AG04450 (cell line): ENCODE results near the gene MT2A. TPM values are rescaled to one million over a fixed set of nuclear protein-coding genes. Genes with fewer than 3 reads are reported as not detected.
A peak's percentile ranks its signal among the peaks of the same experiment; 100 is the strongest.

Experiments used
- CTCF ChIA-PET: fragments of 300-600, 350-600 bp; formaldehyde crosslinking; extraction: SDS; loops from one replicate; lab custom pipeline; 2022; ENCODE audit warnings: antibody characterized with exemption, inconsistent platforms; lab: Charles Lee
- POLR2A ChIA-PET: fragments of 350-600 bp; formaldehyde crosslinking; extraction: SDS; loops from one replicate; lab custom pipeline; 2021; ENCODE audit warnings: antibody characterized with exemption, inconsistent platforms; lab: Yijun Ruan, JAX
- DNase-seq: peaks from one replicate; pipeline ENCODE4 v3.0.0-alpha.2; 2011; ENCODE audit warnings: low read depth, low spot score
- H3K27ac ChIP-seq: one replicate; pipeline ENCODE4 v1.5.1; 2012; ENCODE audit warnings: low read depth, low read length, control low read depth
- H3K27me3 ChIP-seq: one replicate; pipeline ENCODE4 v1.6.0; 2012; ENCODE audit warnings: low read length; ENCODE audit not compliant: control insufficient read depth, insufficient read depth
- H3K4me3 ChIP-seq: 2 replicates; pipeline ENCODE4 v1.5.1; 2011; ENCODE audit warnings: mild to moderate bottlenecking, low read depth, low read length, control low read depth
- H3K9me3 ChIP-seq: 2 replicates; pipeline ENCODE4 v1.5.1; 2012; ENCODE audit warnings: low read length; ENCODE audit not compliant: control insufficient read depth, insufficient read depth
- CTCF ChIP-seq: IDR thresholded peaks from 2 replicates; pipeline ENCODE4 v1.5.1; 2011; ENCODE audit warnings: low read depth, low read length, control low read depth, inconsistent platforms
- polyA plus RNA-seq: library from polyadenylated mRNA; depleted of rRNA; stranded (reverse); fragments of >200 nt; gene quantifications from 2 replicates; pipeline ENCODE4 v1.2.3, GENCODE V29; 2011

MT2A gene
- polyA plus RNA-seq, 1 experiment, result 82.6 TPM

GRCh38 chr16:56632848-56633365, 24.5 kb downstream of the MT2A start:
- Histone ChIP-seq H3K27ac (no peak overlapping the region), H3K4me3 (peak overlapping the region; percentile 32; the same call in 1 of the 2 replicates), H3K9me3 (no peaks in the 10 kb centered on the region), H3K27me3 (peaks cover 56% of the 10 kb centered on the region)
- DNase-seq, result no peak
- no peak for TF ChIP-seq CTCF
- POLR2A ChIA-PET, result no interaction called here
- CTCF ChIA-PET, result no interaction called here

GRCh38 chr16:56633535-56633934, 25.2 kb downstream of the MT2A start:
- Histone ChIP-seq H3K27ac (no peak overlapping the region), H3K4me3 (no peak overlapping the region), H3K9me3 (no peaks in the 10 kb centered on the region; the same call in 1 of the 2 replicates), H3K27me3 (peaks cover 62% of the 10 kb centered on the region)
- CTCF ChIA-PET, result no interaction called here
- POLR2A ChIA-PET, result no interaction called here
- DNase-seq, result no peak
- no peak for TF ChIP-seq CTCF

- H3K27me3 ChIP-seq, result peaks cover 75% of the 10 kb centered on the region
- ChIA-PET POLR2A (interaction anchor here (3.3 kb wide), 1 partner anchor 9 kb away, joined by 12 read pairs; the partner anchor contains the start of gene MT1E), CTCF (no interaction called here)
- no peak overlapping the region for H3K27ac ChIP-seq
- peak overlapping the region; percentile 38 for H3K4me3 ChIP-seq
- TF ChIP-seq CTCF, result no peak
- H3K9me3 ChIP-seq, result no peaks in the 10 kb centered on the region; the same call in 1 of the 2 replicates
- DNase-seq, result no peak
Measured at GRCh38 chr16:56634715-56635440, 26.5 kb downstream of the MT2A start.

GRCh38 chr16:56635441-56635967, 27.1 kb downstream of the MT2A start:
- CTCF ChIA-PET, result no interaction called here

More at GRCh38 chr16:56635441-56635967, 27.1 kb downstream of the MT2A start:
- POLR2A ChIA-PET, result interaction anchor here (3.3 kb wide), 1 partner anchor 10 kb away, joined by 12 read pairs; the partner anchor contains the start of gene MT1E
- no peak for TF ChIP-seq CTCF
- H3K4me3 ChIP-seq, result peak overlapping the region; percentile 38; the same call in 1 of the 2 replicates
- H3K27ac ChIP-seq, result no peak overlapping the region
- H3K9me3 ChIP-seq, result no peaks in the 10 kb centered on the region; the same call in 1 of the 2 replicates
- H3K27me3 ChIP-seq, result peaks cover 80% of the 10 kb centered on the region
- DNase-seq, result no peak
